HEK293T (cell line): ENCODE data around the gene SLAMF8.

Source experiments
- CTCF ChIA-PET: fragments of 350-600 bp; formaldehyde crosslinking; extraction: SDS; loops from one replicate; lab custom pipeline; 2021; ENCODE audit warnings: antibody characterized with exemption, inconsistent platforms; lab: Yijun Ruan, JAX
- POLR2A ChIA-PET: fragments of 350-600 bp; formaldehyde crosslinking; extraction: SDS; loops from one replicate; lab custom pipeline; 2020; ENCODE audit warnings: antibody characterized with exemption, inconsistent platforms; lab: Yijun Ruan, JAX
- DNase-seq: peaks from one replicate; pipeline ENCODE4 v3.0.0; 2012; ENCODE audit warnings: mixed read lengths; ENCODE audit errors: extremely low spot score
- ARNT ChIP-seq: fragments of 450-650 bp; IDR thresholded peaks from 2 replicates; pipeline ENCODE4 v1.6.1; 2017; ENCODE audit warnings: mild to moderate bottlenecking
- BHLHE40 ChIP-seq: fragments of 450-650 bp; IDR thresholded peaks from 2 replicates; pipeline ENCODE4 v1.6.1; 2016; ENCODE audit warnings: mild to moderate bottlenecking, moderate library complexity, borderline replicate concordance
- CTBP1 ChIP-seq: fragments of 450-650 bp; IDR thresholded peaks from 2 replicates; pipeline ENCODE4 v1.6.1; 2016; ENCODE audit warnings: borderline replicate concordance
- ELF4 ChIP-seq: fragments of 450-650 bp; IDR thresholded peaks from 2 replicates; pipeline ENCODE4 v1.6.1; 2017; ENCODE audit warnings: antibody characterized with exemption
- FOXA1 ChIP-seq: fragments of 450-650 bp; IDR thresholded peaks from 2 replicates; pipeline ENCODE4 v1.6.1; 2016; ENCODE audit warnings: mild to moderate bottlenecking
- FOXK2 ChIP-seq: fragments of 450-650 bp; IDR thresholded peaks from 2 replicates; pipeline ENCODE4 v1.6.1; 2016; ENCODE audit warnings: mild to moderate bottlenecking
- FOXM1 ChIP-seq: fragments of 450-650 bp; IDR thresholded peaks from 2 replicates; pipeline ENCODE4 v1.6.1; 2017; ENCODE audit warnings: mild to moderate bottlenecking, borderline replicate concordance
- HDGF ChIP-seq: fragments of 450-650 bp; IDR thresholded peaks from 2 replicates; pipeline ENCODE4 v1.6.1; 2017; ENCODE audit warnings: antibody characterized with exemption, borderline replicate concordance
- L3MBTL2 ChIP-seq: fragments of 450-650 bp; conservative IDR thresholded peaks from 2 replicates; pipeline ENCODE4 v1.6.1; 2016; ENCODE audit warnings: mild to moderate bottlenecking
- LEF1 ChIP-seq: fragments of 450-650 bp; IDR thresholded peaks from 2 replicates; pipeline ENCODE4 v1.6.1; 2017; ENCODE audit warnings: mild to moderate bottlenecking, borderline replicate concordance
- NFRKB ChIP-seq: fragments of 450-650 bp; IDR thresholded peaks from 2 replicates; pipeline ENCODE4 v1.6.1; 2016; ENCODE audit warnings: mild to moderate bottlenecking, moderate library complexity
- PKNOX1 ChIP-seq: fragments of 450-650 bp; IDR thresholded peaks from 2 replicates; pipeline ENCODE4 v1.6.1; 2016
- SP1 ChIP-seq: fragments of 450-650 bp; IDR thresholded peaks from 2 replicates; pipeline ENCODE4 v1.6.1; 2017
- SUZ12 ChIP-seq: fragments of 450-650 bp; IDR thresholded peaks from 2 replicates; pipeline ENCODE4 v1.6.1; 2016; ENCODE audit warnings: mild to moderate bottlenecking
- TARDBP ChIP-seq: fragments of 450-650 bp; IDR thresholded peaks from 2 replicates; pipeline ENCODE4 v1.6.1; 2016
- ZNF384 ChIP-seq: fragments of 450-650 bp; IDR thresholded peaks from 2 replicates; pipeline ENCODE4 v1.6.1; 2016

Gene SLAMF8

DNA sequence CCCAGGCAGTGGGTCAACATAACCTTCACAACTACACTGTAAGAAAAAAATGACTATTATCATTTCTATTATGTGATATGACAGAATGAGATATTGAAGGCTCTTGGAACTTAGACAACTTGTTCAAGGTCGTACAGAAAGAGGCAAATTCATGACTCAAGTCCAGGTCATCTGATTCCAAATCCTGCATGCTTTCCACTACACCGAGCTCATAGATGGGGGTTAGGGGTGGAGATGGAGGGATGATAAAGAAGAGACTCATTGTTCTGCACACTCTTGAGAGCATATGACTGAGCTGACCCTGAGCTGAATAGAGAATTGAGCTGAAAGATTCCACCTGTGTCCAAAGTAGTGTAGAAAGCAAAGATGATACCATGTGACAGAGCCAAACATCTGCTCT lies 21.7 kb upstream of the SLAMF8 start:
- CTCF ChIA-PET: no interaction called here
- POLR2A ChIA-PET: no interaction called here
- TF ChIP-seq LEF1: no peak
- TF ChIP-seq PKNOX1: no peak
- no peak for TF ChIP-seq L3MBTL2
- no peak for TF ChIP-seq SUZ12
- no peak for TF ChIP-seq NFRKB
- no peak for TF ChIP-seq FOXM1
- no peak for TF ChIP-seq TARDBP
- TF ChIP-seq FOXK2: no peak
- no peak for TF ChIP-seq CTBP1
- no peak for TF ChIP-seq FOXA1
- no peak for TF ChIP-seq HDGF
- DNase-seq: no peak

DNA sequence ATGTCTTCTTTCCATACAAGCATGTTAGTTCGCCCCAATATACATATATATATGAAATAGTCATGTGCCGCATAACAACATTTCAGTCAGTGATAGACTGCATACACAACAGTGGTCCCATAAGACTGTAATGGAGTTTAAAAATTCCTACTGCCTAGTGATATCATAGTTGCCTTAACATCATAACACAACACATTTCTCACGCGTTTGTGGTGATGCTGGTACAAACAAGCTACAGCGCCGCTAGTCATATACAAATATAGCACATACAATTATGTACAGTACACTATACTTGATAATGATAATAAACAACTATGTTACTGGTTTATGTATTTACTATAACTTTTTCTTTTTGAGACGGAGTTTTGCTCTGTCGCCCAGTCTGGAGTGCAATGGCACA lies 10.7 kb upstream of the SLAMF8 start:
- ChIA-PET CTCF (interaction anchor here (1.4 kb wide), 1 partner anchor 26 kb away, joined by 3 read pairs; no protein-coding TSS in a partner anchor), POLR2A (no interaction called here)
- no peak for DNase-seq
- no peak for TF ChIP-seq ARNT
- no peak for TF ChIP-seq HDGF
- TF ChIP-seq FOXK2: no peak
- no peak for TF ChIP-seq BHLHE40
- TF ChIP-seq L3MBTL2: no peak
- no peak for TF ChIP-seq FOXA1
- no peak for TF ChIP-seq TARDBP

DNA sequence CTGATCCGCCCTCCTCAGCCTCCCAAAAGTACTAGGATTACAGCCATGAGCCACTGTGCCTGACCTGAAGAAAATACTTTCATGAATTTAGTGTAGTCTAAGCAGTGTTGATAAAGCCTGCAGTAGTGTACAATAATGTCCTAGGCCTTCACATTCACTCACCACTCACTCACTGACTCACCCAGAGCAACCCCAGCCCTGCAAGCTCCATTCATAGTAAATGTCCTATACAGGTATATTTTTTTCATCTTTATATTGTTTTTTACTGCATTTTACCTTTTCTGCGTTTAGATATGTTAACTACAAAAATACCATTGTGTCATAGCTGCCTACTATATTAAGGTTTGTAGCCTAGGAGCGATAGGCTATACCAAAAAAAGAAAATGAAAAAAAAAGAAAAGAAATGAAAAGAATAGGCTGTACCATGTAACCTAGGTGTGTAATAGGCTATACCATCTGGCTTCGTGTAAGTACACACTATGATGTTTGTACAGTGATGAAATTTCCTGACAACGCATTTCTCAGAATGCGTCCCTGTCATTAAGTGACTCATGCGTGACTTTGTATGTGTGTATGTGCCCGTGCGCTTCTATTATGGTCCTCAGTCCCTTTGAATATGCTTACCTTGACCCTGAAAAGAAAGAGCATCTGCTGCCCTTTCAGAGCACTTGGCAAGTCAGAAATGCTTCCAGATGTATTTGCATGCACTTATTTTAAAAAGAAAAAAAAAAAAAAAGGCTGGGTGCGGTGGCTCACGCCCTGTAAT lies 9.2 kb upstream of the SLAMF8 start:
- ChIA-PET CTCF (interaction anchor here (0.6 to 1.4 kb wide), 2 partner anchors 24 to 27 kb away, joined by 3 read pairs; no protein-coding TSS in a partner anchor), POLR2A (no interaction called here)
- TF ChIP-seq TARDBP: no peak
- no peak for TF ChIP-seq NFRKB
- no peak for TF ChIP-seq BHLHE40
- TF ChIP-seq CTBP1: no peak
- TF ChIP-seq LEF1: no peak
- no peak for TF ChIP-seq SUZ12
- TF ChIP-seq ELF4: no peak
- TF ChIP-seq SP1: no peak
- no peak for TF ChIP-seq FOXM1
- no peak for TF ChIP-seq FOXK2
- TF ChIP-seq ZNF384: no peak
- TF ChIP-seq FOXA1: no peak
- TF ChIP-seq L3MBTL2: no peak
- TF ChIP-seq HDGF: no peak
- no peak for TF ChIP-seq ARNT
- TF ChIP-seq PKNOX1: no peak
- no peak for DNase-seq

- ChIA-PET CTCF (interaction anchor here (0.6 to 0.7 kb wide), 3 partner anchors 10 to 291 kb away, joined by 3 to 4 read pairs (median 3); no protein-coding TSS in a partner anchor), POLR2A (no interaction called here)
- DNase-seq: no peak
- TF ChIP-seq SUZ12 (no peak), HDGF (no peak), L3MBTL2 (no peak), NFRKB (no peak), ARNT (no peak), PKNOX1 (no peak), CTBP1 (no peak), BHLHE40 (no peak), ELF4 (no peak), FOXA1 (no peak), LEF1 (no peak), SP1 (no peak), TARDBP (no peak), FOXK2 (no peak)
Measured at GRCh38 chr1:159821171-159821867, 5.4 kb upstream of the SLAMF8 start.

DNA sequence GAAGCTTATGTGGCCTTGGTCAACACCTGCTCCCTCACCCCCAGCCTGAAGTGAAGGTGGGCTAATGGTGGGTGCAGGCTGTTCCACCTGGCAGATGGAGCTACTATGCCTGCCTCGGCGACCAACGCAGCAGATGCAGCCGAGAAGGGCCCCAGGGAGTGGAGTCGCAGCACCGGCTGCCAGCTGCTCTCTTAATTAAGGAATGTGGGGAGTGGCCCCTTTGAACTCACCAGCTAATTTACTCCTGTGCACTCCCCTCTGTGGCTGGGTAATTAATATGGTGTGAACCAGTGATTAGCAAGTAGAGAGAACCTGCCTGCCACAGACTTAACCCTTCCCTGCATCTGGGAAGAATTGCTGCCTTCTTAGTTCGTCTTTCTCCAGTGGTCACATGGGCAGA lies 3.3 kb upstream of the SLAMF8 start:
- POLR2A ChIA-PET: no interaction called here
- TF ChIP-seq TARDBP: no peak
- TF ChIP-seq CTBP1: no peak
- TF ChIP-seq HDGF: no peak
- TF ChIP-seq L3MBTL2: no peak
- TF ChIP-seq PKNOX1: no peak
- no peak for TF ChIP-seq FOXK2
- no peak for TF ChIP-seq ZNF384
- no peak for TF ChIP-seq SP1
- no peak for TF ChIP-seq FOXM1
- TF ChIP-seq SUZ12: no peak
- no peak for TF ChIP-seq ARNT
- TF ChIP-seq BHLHE40: no peak
- no peak for TF ChIP-seq LEF1
- no peak for TF ChIP-seq ELF4
- TF ChIP-seq NFRKB: no peak
- TF ChIP-seq FOXA1: no peak

More for the DNA sequence above, 3.3 kb upstream of the SLAMF8 start:
- no peak for DNase-seq
- CTCF ChIA-PET: interaction anchor here (0.9 kb wide), 1 partner anchor 68 kb away, joined by 4 read pairs; no protein-coding TSS in a partner anchor
